NCI-H1694 (cell line): ENCODE results near the gene ANTXR2.

Experiments
- DNase-seq: peaks from one replicate; lab custom pipeline; 2025; lab: John Stamatoyannopoulos, UW

The ANTXR2 gene

DNA sequence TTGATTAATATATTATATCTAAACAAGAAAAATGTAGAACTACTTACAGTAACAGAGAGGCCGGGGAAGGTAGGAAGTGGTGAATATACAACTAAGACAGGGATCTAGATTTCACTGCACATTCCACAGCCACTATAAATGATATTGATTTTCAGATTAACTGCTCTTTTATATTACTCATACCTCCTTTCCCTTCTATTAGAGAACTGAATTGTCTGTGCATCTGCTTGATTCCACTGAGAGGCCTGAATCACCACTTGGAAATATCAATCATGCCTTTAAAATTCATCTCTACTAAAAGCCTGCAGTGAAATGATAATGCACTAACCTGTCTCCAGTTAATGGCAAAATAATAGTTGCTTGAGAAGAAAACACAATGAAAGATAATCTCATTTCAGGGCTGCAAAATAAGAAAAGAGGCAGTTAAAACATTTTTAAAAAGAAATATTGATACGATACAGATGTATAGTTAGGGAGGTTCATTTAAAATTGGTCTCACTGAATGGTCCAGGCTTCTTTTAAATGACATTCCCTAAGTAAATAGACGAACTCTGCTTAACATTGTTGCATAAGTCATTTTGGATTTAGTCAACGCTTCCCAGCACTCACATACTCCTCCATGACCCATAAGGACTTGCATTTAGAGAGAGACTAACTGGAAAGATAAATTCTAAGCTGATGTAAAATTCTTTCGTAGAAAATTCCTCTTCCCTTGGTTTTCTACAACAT, 3.8 kb downstream of the ANTXR2 start:
- no peak for DNase-seq

- no peak for DNase-seq
Measured at GRCh38 chr4:80065601-80066000, 7.4 kb downstream of the ANTXR2 start.

DNA sequence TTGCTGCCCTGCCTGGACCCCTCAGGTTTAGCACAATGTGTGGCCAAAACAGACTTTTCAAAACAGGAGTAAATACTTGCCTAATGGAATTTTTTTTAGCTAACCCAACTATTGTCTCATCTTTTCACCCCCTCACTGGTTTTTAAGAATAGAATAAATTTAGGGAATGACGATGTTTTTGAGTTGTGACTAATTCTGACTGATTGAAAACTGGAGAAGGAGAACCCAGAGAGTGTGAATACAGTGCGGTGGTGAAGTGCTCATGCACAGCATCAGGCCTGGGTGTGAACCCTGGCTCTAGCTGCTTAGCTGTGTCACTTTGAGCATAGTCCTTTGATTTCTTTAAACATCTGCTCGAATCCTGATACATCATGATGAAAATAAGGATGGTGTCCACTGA, 10.5 kb downstream of the ANTXR2 start:
- no peak for DNase-seq

DNA sequence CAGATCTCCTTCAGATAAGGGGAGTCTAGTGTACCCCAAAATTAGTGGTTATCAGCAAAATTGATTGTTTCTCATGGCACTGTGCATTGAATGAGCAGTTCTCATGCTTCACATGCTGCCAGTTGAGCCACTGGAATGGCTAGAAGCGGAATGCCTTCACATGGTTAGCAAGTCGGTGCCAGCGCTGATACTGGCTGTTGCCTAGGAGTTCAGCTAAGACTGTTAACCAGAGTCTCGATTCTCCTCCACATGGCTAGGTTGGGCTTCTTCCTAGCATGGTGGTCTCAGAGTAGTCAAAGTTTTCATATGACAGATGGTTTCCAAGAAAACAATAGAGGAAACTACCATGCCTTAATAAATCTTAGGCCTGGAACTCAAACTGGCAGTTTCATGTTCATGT, 12.2 kb downstream of the ANTXR2 start:
- no peak for DNase-seq

- DNase-seq, result no peak
Measured at GRCh38 chr4:80058740-80059139, 14.3 kb downstream of the ANTXR2 start.

GRCh38 chr4:80054375-80054774, 18.7 kb downstream of the ANTXR2 start:
- no peak for DNase-seq

- no peak for DNase-seq
Measured at GRCh38 chr4:80053140-80053910, 19.7 kb downstream of the ANTXR2 start.

- DNase-seq, result no peak
Measured at GRCh38 chr4:80049813-80050534, 23.1 kb downstream of the ANTXR2 start.

- no peak for DNase-seq
Measured at GRCh38 chr4:80049402-80049801, 23.6 kb downstream of the ANTXR2 start.

GRCh38 chr4:80045786-80046185, 27.2 kb downstream of the ANTXR2 start:
- no peak for DNase-seq

DNA sequence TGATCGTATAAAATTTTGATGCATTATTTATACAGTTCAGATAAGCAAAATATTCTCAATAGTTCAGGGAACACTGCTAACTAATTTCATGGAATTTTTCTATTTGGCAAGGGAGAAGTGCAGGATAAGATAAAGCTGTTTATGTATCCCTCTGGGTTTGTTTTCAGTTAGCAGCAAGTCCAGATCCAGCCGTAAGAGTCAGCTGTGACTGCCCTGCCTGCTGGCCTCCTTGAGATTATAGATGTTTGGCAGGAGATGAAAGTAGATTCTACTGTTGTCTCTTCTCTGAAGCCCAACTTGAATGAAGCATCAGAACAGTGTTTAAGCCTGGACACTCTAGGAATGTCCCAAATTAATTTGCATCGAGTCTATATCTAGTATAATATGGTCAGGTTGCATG, 29.5 kb downstream of the ANTXR2 start:
- DNase-seq, result no peak

GRCh38 chr4:80042821-80043220, 30.2 kb downstream of the ANTXR2 start:
- DNase-seq, result no peak

GRCh38 chr4:80037864-80038263, 35.2 kb downstream of the ANTXR2 start:
- no peak for DNase-seq

DNA sequence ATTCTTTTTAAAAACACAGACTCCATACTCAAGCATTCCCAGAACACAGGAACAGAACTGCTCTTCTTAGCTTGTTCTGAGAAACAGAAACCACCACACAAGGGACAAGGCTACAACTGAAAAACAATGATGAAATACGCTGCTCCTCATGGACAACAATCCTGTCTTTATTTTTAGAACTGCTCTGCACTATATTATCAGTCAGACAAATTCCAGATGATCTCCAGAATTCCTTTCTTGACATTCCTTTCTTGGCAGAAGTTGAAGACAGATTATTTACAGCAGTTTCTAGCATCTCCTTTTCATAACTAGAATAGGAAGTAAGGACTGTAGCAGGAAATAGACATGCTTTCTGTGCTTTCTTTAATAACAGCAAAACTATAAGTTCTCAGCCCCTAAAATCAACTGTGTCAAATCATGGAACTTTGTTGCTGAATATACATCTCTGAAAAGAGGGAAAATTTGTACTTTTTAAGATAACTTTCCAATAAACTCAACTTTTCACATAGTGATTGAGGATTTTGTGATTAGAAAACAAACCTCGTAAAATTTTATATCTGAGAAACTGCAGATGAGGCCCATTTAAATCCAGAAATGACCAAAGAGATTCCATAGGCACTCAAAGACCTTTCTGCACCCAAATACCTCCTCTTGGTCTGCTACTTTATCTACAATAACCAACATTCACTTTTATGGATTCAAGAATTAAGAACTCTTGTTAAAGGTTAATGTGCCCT, 35.9 kb downstream of the ANTXR2 start:
- no peak for DNase-seq

GRCh38 chr4:80036306-80036705, 36.7 kb downstream of the ANTXR2 start:
- no peak for DNase-seq

- DNase-seq, result no peak
Measured at GRCh38 chr4:80035336-80035735, 37.7 kb downstream of the ANTXR2 start.

DNA sequence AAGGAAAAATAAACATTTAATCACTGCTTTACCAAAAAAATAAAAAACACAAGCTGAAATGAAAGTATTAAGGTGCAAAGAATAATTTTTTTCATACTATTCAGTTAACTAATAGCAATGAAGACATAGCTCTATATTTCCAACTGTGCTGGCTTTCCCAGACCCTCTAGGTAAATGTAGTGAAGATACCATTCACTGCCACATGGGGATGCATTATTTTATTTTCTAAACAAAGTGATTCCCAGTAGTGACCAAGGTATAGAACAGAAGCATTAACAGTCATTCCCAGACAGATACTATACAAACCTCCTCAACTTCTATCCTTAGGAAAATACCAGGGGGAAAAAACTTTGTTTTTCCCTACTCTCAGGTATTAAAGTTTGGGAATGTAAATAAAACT, 39.4 kb downstream of the ANTXR2 start:
- DNase-seq, result no peak

DNA sequence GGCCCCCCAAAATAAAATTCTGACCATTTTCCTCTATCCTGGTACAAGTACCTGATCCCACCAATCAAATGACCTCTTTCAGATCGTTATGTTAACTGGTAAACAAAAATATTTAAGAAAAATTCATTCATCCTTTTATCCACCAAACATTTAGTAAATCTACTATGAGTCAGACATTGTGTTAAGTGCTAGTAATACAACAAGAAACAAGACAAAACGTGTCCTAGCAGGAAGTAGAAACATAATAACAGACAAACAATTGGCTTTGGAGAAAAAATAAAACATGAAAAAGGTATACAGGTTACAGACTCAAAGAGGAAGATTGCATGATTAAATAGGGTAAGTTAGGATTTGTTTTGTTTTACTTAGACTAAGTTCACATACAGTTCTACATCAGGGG, 43.7 kb downstream of the ANTXR2 start:
- DNase-seq, result no peak

DNA sequence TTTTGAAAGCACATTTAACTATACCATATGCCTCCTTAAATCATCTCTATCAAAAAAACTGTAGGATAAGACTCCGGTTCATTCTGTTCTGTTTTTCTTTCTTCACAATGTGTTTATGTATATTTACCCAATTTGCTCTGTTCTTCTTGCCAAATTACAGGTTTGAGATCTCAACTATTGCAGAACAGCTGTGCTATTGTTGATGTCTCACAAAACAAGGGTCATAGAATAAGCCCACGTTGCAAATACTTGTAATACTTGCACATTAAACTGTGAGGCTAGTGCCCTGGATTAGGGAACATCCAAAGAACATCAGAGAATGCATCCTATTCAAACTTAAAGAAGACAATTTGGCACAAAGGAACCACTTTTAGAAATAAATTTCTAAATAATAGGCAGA, 45.4 kb downstream of the ANTXR2 start:
- no peak for DNase-seq

- no peak for DNase-seq
Measured at GRCh38 chr4:80026100-80026499, 46.9 kb downstream of the ANTXR2 start.

GRCh38 chr4:80024335-80024734, 48.7 kb downstream of the ANTXR2 start:
- no peak for DNase-seq

DNA sequence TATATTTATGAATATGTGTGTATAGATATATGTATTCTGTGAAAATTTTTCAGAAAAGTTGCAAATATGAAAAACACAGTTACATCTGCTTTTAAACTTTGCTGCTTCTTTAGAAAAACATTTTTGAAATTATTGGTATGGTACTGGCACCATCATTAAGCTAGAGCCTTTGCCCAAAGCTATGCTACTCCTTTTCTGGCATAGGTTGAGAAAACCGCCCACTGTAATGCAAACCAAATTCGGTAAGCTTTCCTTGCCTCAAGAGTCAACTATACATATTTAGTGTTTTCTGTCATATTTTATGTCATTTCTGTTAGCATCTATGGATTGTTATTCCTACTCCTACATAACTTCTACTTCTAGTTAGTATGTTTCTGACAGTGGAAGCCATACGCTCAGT, 50.7 kb downstream of the ANTXR2 start:
- no peak for DNase-seq
